Brain microvascular endothelial cell (primary cell): ENCODE data around the gene USB1.
"Not testable (repeated sequence)": the region's sequence is repeated elsewhere in the genome, so short reads cannot be mapped to it uniquely, and the experiment has no call there.

Experiments
- DNase-seq: peaks from one replicate; pipeline ENCODE4 v3.0.0-alpha.2; 2020
- H3K27ac ChIP-seq: fragments of 250-450 bp; sonication (Bioruptor Pico); 2 replicates; pipeline ENCODE4 v1.5.1; 2020; ENCODE audit warnings: mild to moderate bottlenecking, moderate library complexity
- H3K27me3 ChIP-seq: fragments of 250-450 bp; sonication (Bioruptor Pico); replicated peaks from 2 replicates; pipeline ENCODE4 v1.5.1; 2020; ENCODE audit warnings: mild to moderate bottlenecking
- H3K36me3 ChIP-seq: fragments of 250-450 bp; sonication (Bioruptor Pico); replicated peaks from 2 replicates; pipeline ENCODE4 v1.5.1; 2020; ENCODE audit warnings: mild to moderate bottlenecking
- H3K4me3 ChIP-seq: 2 replicates; pipeline ENCODE4 v1.5.1; 2011; ENCODE audit warnings: low read depth, mild to moderate bottlenecking, control low read depth, low read length, moderate library complexity
- CTCF ChIP-seq: IDR thresholded peaks from 2 replicates; pipeline ENCODE4 v1.5.1; 2011; ENCODE audit warnings: low read depth, mild to moderate bottlenecking, moderate library complexity, low read length, control low read depth, inconsistent platforms; ENCODE audit errors: missing control alignments
- in situ Hi-C: cut with HindIII; loops from 2 replicates; pipeline ENCODE4 v1.10.0; 2017; ENCODE audit warnings: low sequenced_read_pairs, low pct_ligation_motif_present

Gene USB1

GRCh38 chr16:57971848-57972247 is 29.4 kb upstream of the USB1 start:
- Histone ChIP-seq H3K27ac (no peak overlapping the region), H3K4me3 (no peak overlapping the region), H3K36me3 (no peaks in the 10 kb centered on the region), H3K27me3 (no peaks in the 10 kb centered on the region)
- in situ Hi-C loops, result no loop called here
- TF ChIP-seq CTCF, result no peak
- DNase-seq, result no peak

GRCh38 chr16:57972306-57972705 is 28.9 kb upstream of the USB1 start:
- Histone ChIP-seq H3K27me3 (no peaks in the 10 kb centered on the region), H3K27ac (no peak overlapping the region), H3K4me3 (no peak overlapping the region), H3K36me3 (no peaks in the 10 kb centered on the region)
- no peak for TF ChIP-seq CTCF
- no peak for DNase-seq
- in situ Hi-C loops, result no loop called here

- Histone ChIP-seq H3K4me3 (no peak overlapping the region), H3K36me3 (no peaks in the 10 kb centered on the region), H3K27ac (no peak overlapping the region), H3K27me3 (no peaks in the 10 kb centered on the region)
- in situ Hi-C loops, result no loop called here
- no peak for TF ChIP-seq CTCF
- no peak for DNase-seq
Measured at GRCh38 chr16:57976331-57976796, 24.8 kb upstream of the USB1 start.

- in situ Hi-C loops, result no loop called here
- no peak overlapping the region for H3K27ac ChIP-seq
- DNase-seq, result no peak
- no peak for TF ChIP-seq CTCF
- H3K36me3 ChIP-seq, result no peaks in the 10 kb centered on the region
- H3K4me3 ChIP-seq, result no peak overlapping the region
- H3K27me3 ChIP-seq, result no peaks in the 10 kb centered on the region
Measured at GRCh38 chr16:57977418-57978069, 23.7 kb upstream of the USB1 start.

GRCh38 chr16:57978070-57978465 is 23.1 kb upstream of the USB1 start:
- in situ Hi-C loops, H3K27me3 ChIP-seq, H3K4me3 ChIP-seq, H3K27ac ChIP-seq, DNase-seq, H3K36me3 ChIP-seq: not testable (repeated sequence)

GRCh38 chr16:57979006-57979585 is 22.1 kb upstream of the USB1 start:
- Histone ChIP-seq H3K27me3 (no peaks in the 10 kb centered on the region), H3K36me3 (no peaks in the 10 kb centered on the region), H3K4me3 (no peak overlapping the region), H3K27ac (no peak overlapping the region)
- no peak for DNase-seq
- in situ Hi-C loops, result no loop called here
- no peak for TF ChIP-seq CTCF
